Activated CD4-positive, CD25-positive, alpha-beta regulatory T cell treated with anti-CD3 and anti-CD28 coated beads, Interleukin-2, amount 50 U/mL, for 16 hours (primary cell): ENCODE measurements around the gene PGGHG.
"Not testable (repeated sequence)": the region's sequence is repeated elsewhere in the genome, so short reads cannot be mapped to it uniquely, and the experiment has no call there.

Experiments
- DNase-seq: peaks from one replicate; pipeline ENCODE4 v3.0.0-alpha.2; 2020; ENCODE audit warnings: low read depth, low spot score

PGGHG gene

GRCh38 chr11:297586-298405 lies 8.9 kb downstream of the PGGHG start:
- no peak for DNase-seq

- DNase-seq = no peak
These were observed 9.6 kb downstream of the PGGHG start for GRCh38 chr11:298406-299065.

GRCh38 chr11:299081-299891 lies 10.4 kb downstream of the PGGHG start, which contains the start of gene IFITM5:
IFITM5 (minus strand) TSS chr11:299526; CDS start chr11:299490, 36 bp downstream.
- no peak for DNase-seq

- no peak for DNase-seq
These were observed 11.2 kb downstream of the PGGHG start for GRCh38 chr11:299951-300735.

- DNase-seq = no peak
These were observed 14.4 kb downstream of the PGGHG start for GRCh38 chr11:303363-303762.

GRCh38 chr11:304061-304506 lies 15.2 kb downstream of the PGGHG start:
- no peak for DNase-seq

GRCh38 chr11:304915-305843 lies 16.3 kb downstream of the PGGHG start:
- no peak for DNase-seq

- no peak for DNase-seq
These were observed 16.9 kb downstream of the PGGHG start for GRCh38 chr11:305844-306211.

- DNase-seq = no peak
These were observed 17.9 kb downstream of the PGGHG start for GRCh38 chr11:306645-307371.

GRCh38 chr11:307766-308708 lies 19.1 kb downstream of the PGGHG start, which contains the start of gene IFITM2:
IFITM2 (plus strand) TSS chr11:307816; CDS start chr11:308193, 377 bp downstream.
- not testable (repeated sequence) for DNase-seq

GRCh38 chr11:308740-309665 lies 20.1 kb downstream of the PGGHG start:
- not testable (repeated sequence) for DNase-seq

GRCh38 chr11:309979-310572 lies 21.1 kb downstream of the PGGHG start:
- DNase-seq = not testable (repeated sequence)

GRCh38 chr11:311013-311748 lies 22.3 kb downstream of the PGGHG start:
- DNase-seq = not testable (repeated sequence)

GRCh38 chr11:312092-312816 lies 23.3 kb downstream of the PGGHG start:
- no peak for DNase-seq

GRCh38 chr11:313304-313786 lies 24.4 kb downstream of the PGGHG start:
- no peak for DNase-seq
